ENCODE measurements around the gene PHOX2A. TPM values are rescaled to one million over a fixed set of nuclear protein-coding genes. Genes with fewer than 3 reads are reported as not detected.

PHOX2A gene
- total RNA-seq, 1 experiment from 2014 or later = not detected

- Histone ChIP-seq H3K36me3 (ENCODE audit: low read depth) (peaks cover 10% of the 10 kb centered on the region; the same call in 1 of the 2 replicates), H4K20me1 (ENCODE audit: insufficient read depth) (peaks cover 17% of the 10 kb centered on the region), H3K27ac (no peak overlapping the region), H3K4me3 (no peak overlapping the region), H3K27me3 (ENCODE audit: insufficient read depth, low read depth) (no peaks in the 10 kb centered on the region), H3K79me2 (ENCODE audit: low read depth) (no peaks in the 10 kb centered on the region), H3K4me2 (no peak overlapping the region), H3K9me3 (ENCODE audit: insufficient read depth, low read depth) (no peaks in the 10 kb centered on the region), H3F3A (ENCODE audit: insufficient read depth, low read depth) (peaks cover 41% of the 10 kb centered on the region), H2AFZ (no peak overlapping the region), H3K9me2 (ENCODE audit: insufficient read depth) (no peaks in the 10 kb centered on the region), H3K4me1 (replicated peaks; ENCODE audit: insufficient read depth) (no peaks in the 10 kb centered on the region)
- ChIA-PET CTCF (interaction anchor here (0.6 kb wide), 1 partner anchor 84 kb away, joined by 16 read pairs; no protein-coding TSS in a partner anchor), POLR2A (ENCODE audit: unreplicated experiment) (interaction anchor here (0.5 kb wide), 1 partner anchor 9 kb away, joined by 3 read pairs; no protein-coding TSS in a partner anchor)
- TF ChIP-seq EZH2 (IDR thresholded peaks at IDR 0.05; ENCODE audit: low read depth) (no peak), CTCF (conservative IDR thresholded peaks at IDR 0.05) (no peak)
- BruUV-seq (replicated peaks) = no TSS peak
- intact Hi-C loops (cut with micrococcal nuclease; ENCODE audit: unreplicated experiment) = no loop called here
- DNase-seq = no peak
Observed at GRCh38 chr11:72237112-72237931, 6.7 kb downstream of the PHOX2A start.

- no peak for TF ChIP-seq EZH2 (IDR thresholded peaks at IDR 0.05; ENCODE audit: low read depth)
- TF ChIP-seq CTCF (conservative IDR thresholded peaks at IDR 0.05) = no peak
- Histone ChIP-seq H3K27ac (no peak overlapping the region), H3K4me1 (replicated peaks; ENCODE audit: insufficient read depth) (no peaks in the 10 kb centered on the region), H3K36me3 (ENCODE audit: low read depth) (peaks cover 12% of the 10 kb centered on the region; the same call in 1 of the 2 replicates), H3K9me2 (ENCODE audit: insufficient read depth) (no peaks in the 10 kb centered on the region), H3K4me3 (no peak overlapping the region), H3K27me3 (ENCODE audit: insufficient read depth, low read depth) (no peaks in the 10 kb centered on the region), H3K9me3 (ENCODE audit: insufficient read depth, low read depth) (no peaks in the 10 kb centered on the region), H2AFZ (no peak overlapping the region), H3F3A (ENCODE audit: insufficient read depth, low read depth) (peaks cover 41% of the 10 kb centered on the region), H3K4me2 (no peak overlapping the region), H3K79me2 (ENCODE audit: low read depth) (no peaks in the 10 kb centered on the region), H4K20me1 (ENCODE audit: insufficient read depth) (peaks cover 17% of the 10 kb centered on the region)
- ChIA-PET POLR2A (ENCODE audit: unreplicated experiment) (interaction anchor here (0.5 kb wide), 1 partner anchor 10 kb away, joined by 3 read pairs; no protein-coding TSS in a partner anchor), CTCF (no interaction called here)
- intact Hi-C loops (cut with micrococcal nuclease; ENCODE audit: unreplicated experiment) = no loop called here
- BruUV-seq (replicated peaks) = no TSS peak
- no peak for DNase-seq
Observed at GRCh38 chr11:72236774-72237111, 7.2 kb downstream of the PHOX2A start.

GRCh38 chr11:72236083-72236697 lies 7.8 kb downstream of the PHOX2A start:
- intact Hi-C loops (cut with micrococcal nuclease; ENCODE audit: unreplicated experiment) = no loop called here

More at GRCh38 chr11:72236083-72236697, 7.8 kb downstream of the PHOX2A start:
- Histone ChIP-seq H3K27ac (no peak overlapping the region), H3K9me3 (ENCODE audit: insufficient read depth, low read depth) (no peaks in the 10 kb centered on the region), H3K79me2 (ENCODE audit: low read depth) (no peaks in the 10 kb centered on the region), H3K9me2 (ENCODE audit: insufficient read depth) (no peaks in the 10 kb centered on the region), H3F3A (ENCODE audit: insufficient read depth, low read depth) (peaks cover 41% of the 10 kb centered on the region), H3K36me3 (ENCODE audit: low read depth) (peaks cover 17% of the 10 kb centered on the region; the same call in 1 of the 2 replicates), H3K4me1 (replicated peaks; ENCODE audit: insufficient read depth) (no peaks in the 10 kb centered on the region), H3K27me3 (ENCODE audit: insufficient read depth, low read depth) (no peaks in the 10 kb centered on the region), H4K20me1 (ENCODE audit: insufficient read depth) (peaks cover 20% of the 10 kb centered on the region), H3K4me2 (no peak overlapping the region), H3K4me3 (no peak overlapping the region), H2AFZ (no peak overlapping the region)
- ChIA-PET POLR2A (ENCODE audit: unreplicated experiment) (interaction anchor here (0.7 kb wide), 1 partner anchor 69 kb away, joined by 3 read pairs; no protein-coding TSS in a partner anchor), CTCF (no interaction called here)
- no peak for TF ChIP-seq CTCF (conservative IDR thresholded peaks at IDR 0.05)
- no peak for TF ChIP-seq EZH2 (IDR thresholded peaks at IDR 0.05; ENCODE audit: low read depth)
- DNase-seq = no peak
- BruUV-seq (replicated peaks) = no TSS peak

Measured in PC-9 (cell line).